IPS DF 6.9 (cell line): Measurements from ENCODE around the gene GABRG3.

ENCODE experiments used
- DNase-seq: peaks from one replicate; pipeline ENCODE4 v3.0.0-alpha.2; 2013; ENCODE audit warnings: low read depth, low spot score
- H3K27ac ChIP-seq: one replicate; pipeline ENCODE4 v1.5.1; 2013; ENCODE audit warnings: low read length, control low read depth
- H3K27me3 ChIP-seq: 2 replicates; pipeline ENCODE4 v1.6.1; 2013; ENCODE audit warnings: mild to moderate bottlenecking, low read length; ENCODE audit not compliant: control insufficient read depth, insufficient read depth
- H3K36me3 ChIP-seq: 2 replicates; pipeline ENCODE4 v1.6.1; 2013; ENCODE audit warnings: low read length; ENCODE audit not compliant: control insufficient read depth, insufficient read depth
- H3K4me1 ChIP-seq: 2 replicates; pipeline ENCODE4 v1.6.1; 2013; ENCODE audit warnings: low read length; ENCODE audit not compliant: control insufficient read depth, insufficient read depth
- H3K4me3 ChIP-seq: 2 replicates; pipeline ENCODE4 v1.5.1; 2013; ENCODE audit warnings: mild to moderate bottlenecking, low read length
- H3K9me3 ChIP-seq: 2 replicates; pipeline ENCODE4 v1.6.1; 2013; ENCODE audit warnings: low read length, inconsistent platforms; ENCODE audit not compliant: control insufficient read depth, insufficient read depth
- WGBS: extraction: QIAGEN DNeasy Blood & Tissue Kit; methylation state at CpG from one replicate; pipeline ENCODE4 v1.1.7; 2013; ENCODE audit warnings: mixed read lengths, missing lambda C conversion rate; ENCODE audit not compliant: insufficient read length, insufficient coverage; 5-methylcytosine and 5-hydroxymethylcytosine counted together

Gene GABRG3

DNA sequence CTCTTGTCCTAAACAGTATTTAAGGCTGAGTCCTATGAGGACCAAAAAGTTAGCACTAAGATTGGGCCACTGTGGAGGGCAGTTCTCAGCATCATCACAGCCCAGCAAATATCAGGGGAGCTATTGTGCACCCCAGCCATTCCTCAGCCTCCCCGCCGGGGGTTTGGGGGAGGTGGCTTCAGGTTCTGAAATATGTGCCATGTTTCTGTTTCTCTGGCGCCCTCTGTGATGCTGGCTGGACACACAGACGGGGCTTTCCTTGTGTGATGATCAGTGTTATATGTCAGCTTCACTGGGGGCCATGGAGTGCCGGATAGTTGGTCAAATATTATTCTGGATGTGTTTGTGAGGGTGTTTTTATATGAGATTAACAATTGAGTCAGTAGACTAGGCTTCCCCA is 106.8 kb downstream of the GABRG3 start:
- WGBS = no CpG with 5 or more reads among the region's 5 CpGs
- no peaks in the 10 kb centered on the region; the same call in none of the 2 replicates for H3K9me3 ChIP-seq
- no peak for DNase-seq
- no peaks in the 10 kb centered on the region for H3K27me3 ChIP-seq
- H3K27ac ChIP-seq = no peak overlapping the region
- no peaks in the 10 kb centered on the region for H3K36me3 ChIP-seq
- H3K4me1 ChIP-seq = no peaks in the 10 kb centered on the region
- H3K4me3 ChIP-seq = no peak overlapping the region

DNA sequence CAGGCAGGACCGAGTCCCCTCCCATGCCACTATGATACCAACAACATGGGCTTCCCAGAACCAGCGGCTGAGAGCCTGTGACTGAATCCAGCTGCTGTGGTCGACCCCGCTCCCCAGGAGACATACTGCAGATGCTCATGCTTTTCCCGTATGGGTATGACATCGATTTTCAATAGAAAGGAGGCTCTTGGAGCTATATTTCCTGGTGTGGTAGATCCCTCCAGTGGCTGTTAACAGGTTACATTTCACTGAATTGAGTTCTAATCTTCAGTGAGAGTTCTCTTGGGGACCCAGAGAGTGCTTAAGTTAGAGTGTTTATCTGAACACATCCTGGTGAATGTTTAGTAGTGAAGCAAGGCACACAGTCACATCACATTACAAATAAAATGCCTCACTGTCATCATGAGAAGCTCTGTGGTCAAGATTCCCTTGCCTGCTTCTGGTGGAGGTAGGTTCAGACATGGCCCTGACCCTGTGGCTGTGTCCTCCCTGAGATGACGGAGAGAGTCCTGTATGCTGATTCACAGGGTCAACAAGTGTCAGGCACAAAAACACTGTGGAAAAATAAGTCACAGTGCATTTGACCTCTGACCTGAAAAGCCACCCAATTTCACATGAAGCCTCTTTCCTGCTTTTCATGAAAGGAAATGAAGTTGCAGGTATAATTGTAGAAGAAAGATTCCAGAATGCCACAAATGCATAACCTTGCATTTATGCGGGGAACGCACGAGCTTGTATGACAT is 110.9 kb downstream of the GABRG3 start:
- Histone ChIP-seq H3K9me3 (no peaks in the 10 kb centered on the region; the same call in none of the 2 replicates), H3K27me3 (no peaks in the 10 kb centered on the region), H3K4me1 (no peaks in the 10 kb centered on the region), H3K4me3 (no peak overlapping the region), H3K27ac (no peak overlapping the region), H3K36me3 (no peaks in the 10 kb centered on the region)
- WGBS = no CpG with 5 or more reads among the region's 10 CpGs
- no peak for DNase-seq

DNA sequence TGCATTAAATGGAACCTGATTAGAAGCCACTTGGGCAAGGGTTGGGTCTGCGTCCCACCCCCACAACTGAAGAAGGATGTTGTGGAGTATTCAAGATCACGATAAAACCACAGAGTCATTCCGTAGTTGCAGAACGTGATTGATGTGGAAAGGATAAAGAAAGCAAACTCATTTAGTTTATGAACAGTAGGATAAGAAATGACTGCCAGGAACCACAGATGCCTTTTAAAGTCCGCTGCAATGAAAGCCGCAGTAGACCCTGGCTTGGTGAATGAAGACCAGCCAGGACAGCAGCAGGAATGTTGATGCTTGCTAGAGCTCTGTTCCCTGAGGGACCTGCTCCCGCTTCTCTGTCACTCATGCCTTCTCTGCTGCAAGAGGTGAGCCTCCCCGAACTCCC is 111.5 kb downstream of the GABRG3 start:
- Histone ChIP-seq H3K27me3 (no peaks in the 10 kb centered on the region), H3K36me3 (no peaks in the 10 kb centered on the region), H3K27ac (no peak overlapping the region), H3K4me1 (no peaks in the 10 kb centered on the region), H3K9me3 (no peaks in the 10 kb centered on the region; the same call in none of the 2 replicates), H3K4me3 (no peak overlapping the region)
- whole genome bisulfite sequencing = no CpG with 5 or more reads among the region's 8 CpGs
- DNase-seq = no peak

DNA sequence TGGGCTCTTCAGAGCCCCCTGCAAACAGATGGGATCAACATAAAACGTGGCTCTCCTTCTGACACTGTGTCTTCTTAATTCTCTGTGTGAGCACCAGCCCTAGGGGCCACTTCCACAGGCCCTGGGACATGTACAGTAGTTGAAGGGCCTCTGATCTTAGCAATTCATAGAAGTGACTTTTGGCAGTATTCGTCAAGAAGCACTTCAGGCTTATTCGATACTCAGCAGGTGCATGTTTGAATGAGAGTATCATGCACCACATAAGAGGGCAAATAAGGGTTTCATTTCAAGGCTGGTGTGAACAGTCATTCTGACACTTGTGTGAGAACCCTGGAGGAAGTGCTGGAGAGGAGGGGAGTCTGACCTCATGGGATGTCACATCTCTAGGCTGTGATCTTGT is 113.9 kb downstream of the GABRG3 start:
- no peaks in the 10 kb centered on the region for H3K27me3 ChIP-seq
- H3K27ac ChIP-seq = no peak overlapping the region
- no peaks in the 10 kb centered on the region for H3K4me1 ChIP-seq
- H3K36me3 ChIP-seq = no peaks in the 10 kb centered on the region
- no peak overlapping the region for H3K4me3 ChIP-seq
- DNase-seq = no peak
- WGBS = no CpG with 5 or more reads among the region's 3 CpGs
- no peaks in the 10 kb centered on the region; the same call in 1 of the 2 replicates for H3K9me3 ChIP-seq

DNA sequence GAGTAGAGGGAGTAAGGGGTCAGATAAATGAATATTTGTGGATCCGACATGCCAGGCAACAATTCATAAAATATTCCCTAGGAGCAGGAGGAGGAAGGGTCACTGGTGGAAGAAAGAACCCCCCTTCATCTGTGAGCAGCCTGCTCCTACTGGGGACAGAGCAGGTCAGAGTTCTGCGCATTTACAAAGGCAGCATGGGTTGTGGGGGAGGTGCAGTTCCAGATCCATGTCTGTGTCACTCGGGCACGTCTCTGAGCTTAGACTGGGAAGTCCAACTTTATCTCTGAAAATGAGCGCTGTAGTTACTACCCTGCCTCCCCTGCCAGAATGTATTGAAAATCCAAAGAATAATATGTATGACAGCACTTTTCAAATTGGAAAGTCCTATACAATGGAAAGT is 115.2 kb downstream of the GABRG3 start:
- Histone ChIP-seq H3K27ac (no peak overlapping the region), H3K27me3 (no peaks in the 10 kb centered on the region), H3K36me3 (no peaks in the 10 kb centered on the region), H3K9me3 (no peaks in the 10 kb centered on the region), H3K4me1 (no peaks in the 10 kb centered on the region), H3K4me3 (no peak overlapping the region)
- no peak for DNase-seq
- no CpG with 5 or more reads among the region's 5 CpGs for WGBS

DNA sequence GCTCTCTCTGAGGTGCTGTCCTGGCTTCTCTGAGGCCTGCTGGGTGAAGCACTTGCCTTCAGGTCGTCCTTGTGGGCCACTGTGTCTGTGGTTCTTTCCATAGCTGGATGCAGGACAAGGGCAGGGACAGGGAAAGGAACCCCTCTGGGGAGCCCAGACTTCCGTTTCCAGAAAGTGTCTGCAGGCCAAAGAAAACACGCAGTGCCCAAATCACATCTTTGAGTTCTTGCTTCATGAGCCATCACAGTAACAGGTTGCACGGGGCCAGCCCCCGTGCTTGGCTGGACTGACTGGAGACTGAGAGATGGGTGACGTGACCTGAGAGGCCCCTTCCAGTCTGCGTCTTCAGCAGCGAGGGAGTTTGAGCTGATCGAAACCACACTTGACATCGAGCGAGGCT is 115.8 kb downstream of the GABRG3 start:
- WGBS = no CpG with 5 or more reads among the region's 11 CpGs

DNA sequence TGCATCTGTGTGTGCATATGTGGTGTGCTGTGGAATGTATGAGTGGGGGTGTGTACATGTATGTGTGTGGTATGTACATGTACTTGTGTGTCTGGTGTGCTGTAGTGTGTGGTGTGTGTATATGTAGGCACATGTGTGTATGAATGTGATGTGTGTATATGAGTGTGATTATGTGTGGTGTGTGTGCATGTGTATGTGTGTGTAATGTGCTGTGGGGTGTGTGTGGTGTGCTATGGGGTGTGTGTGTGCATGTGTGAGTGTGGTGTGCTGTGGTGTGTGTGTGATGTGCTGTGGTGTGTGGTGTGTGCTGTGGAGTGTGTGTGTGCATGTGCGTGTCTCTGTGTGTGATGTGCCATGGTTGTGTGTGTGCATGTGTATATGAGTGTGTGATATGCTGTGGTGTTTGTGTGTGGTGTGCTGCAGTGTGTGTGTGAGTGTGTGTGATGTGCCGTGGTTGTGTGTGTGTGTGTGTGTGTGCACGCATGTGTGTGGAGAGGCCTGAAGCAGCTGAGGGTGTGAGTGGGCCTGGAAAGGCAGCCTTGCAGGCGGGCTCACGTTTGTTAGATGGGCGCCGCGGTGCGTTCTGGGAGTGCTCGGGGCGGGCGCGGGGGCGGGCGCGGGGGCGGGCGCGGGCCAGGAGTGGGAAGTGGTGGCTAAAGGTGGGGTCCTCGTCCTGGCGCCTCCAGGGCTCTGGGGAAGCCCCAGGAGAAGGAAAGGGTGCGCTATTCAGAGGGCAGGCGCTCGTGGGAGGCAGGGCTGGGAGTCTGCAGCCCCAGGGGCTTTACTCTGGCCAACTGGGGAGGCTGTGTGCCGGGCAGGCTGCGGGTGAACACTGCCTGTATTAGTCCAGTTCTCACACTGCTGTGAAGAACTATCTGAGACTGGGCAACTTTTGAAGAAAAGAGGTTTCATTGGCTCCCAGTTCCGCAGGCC is 116.9 kb downstream of the GABRG3 start:
- Histone ChIP-seq H3K27me3 (no peaks in the 10 kb centered on the region), H3K36me3 (no peaks in the 10 kb centered on the region), H3K9me3 (no peaks in the 10 kb centered on the region), H3K4me3 (no peak overlapping the region), H3K27ac (no peak overlapping the region), H3K4me1 (no peaks in the 10 kb centered on the region)
- no peak for DNase-seq
- no CpG with 5 or more reads among the region's 27 CpGs for WGBS

More for the DNA sequence above, 115.8 kb downstream of the GABRG3 start:
- Histone ChIP-seq H3K4me3 (no peak overlapping the region), H3K4me1 (no peaks in the 10 kb centered on the region), H3K9me3 (no peaks in the 10 kb centered on the region), H3K27me3 (no peaks in the 10 kb centered on the region), H3K36me3 (no peaks in the 10 kb centered on the region), H3K27ac (no peak overlapping the region)
- no peak for DNase-seq

DNA sequence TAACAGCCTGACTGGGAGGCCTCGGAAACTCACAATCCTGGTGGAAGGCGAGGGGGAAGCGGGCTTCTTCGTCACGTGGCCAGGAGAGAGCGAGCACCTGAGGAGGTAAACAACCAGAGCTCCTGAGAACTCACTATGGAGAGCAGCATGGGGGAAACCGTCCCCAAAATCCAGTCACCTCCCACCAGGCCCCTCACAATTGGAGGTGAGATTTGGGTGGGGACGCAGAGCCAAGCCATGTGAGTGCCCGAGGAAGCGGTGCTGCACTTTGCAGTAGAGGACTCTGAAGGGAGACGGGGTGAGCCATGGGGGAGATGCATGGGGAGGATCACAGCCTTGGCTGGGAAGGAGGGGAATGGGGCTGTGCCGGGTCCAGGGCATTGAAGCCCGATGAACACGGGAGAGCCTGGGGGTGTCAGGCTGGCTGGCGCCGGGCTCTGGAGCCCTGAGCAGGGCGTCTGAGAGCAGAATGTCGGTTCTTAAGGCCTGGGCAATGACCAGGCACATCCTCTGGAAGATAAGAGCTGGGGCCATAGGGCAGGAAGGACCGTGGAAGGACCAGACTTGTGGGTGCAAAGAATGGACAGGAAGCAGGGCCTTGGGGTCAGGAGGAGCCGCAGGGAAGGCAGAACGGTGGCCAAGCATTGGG is 117.7 kb downstream of the GABRG3 start:
- DNase-seq = no peak
- no CpG with 5 or more reads among the region's 21 CpGs for WGBS
- Histone ChIP-seq H3K9me3 (no peaks in the 10 kb centered on the region), H3K4me3 (no peak overlapping the region), H3K4me1 (no peaks in the 10 kb centered on the region), H3K36me3 (no peaks in the 10 kb centered on the region), H3K27me3 (no peaks in the 10 kb centered on the region), H3K27ac (no peak overlapping the region)

DNA sequence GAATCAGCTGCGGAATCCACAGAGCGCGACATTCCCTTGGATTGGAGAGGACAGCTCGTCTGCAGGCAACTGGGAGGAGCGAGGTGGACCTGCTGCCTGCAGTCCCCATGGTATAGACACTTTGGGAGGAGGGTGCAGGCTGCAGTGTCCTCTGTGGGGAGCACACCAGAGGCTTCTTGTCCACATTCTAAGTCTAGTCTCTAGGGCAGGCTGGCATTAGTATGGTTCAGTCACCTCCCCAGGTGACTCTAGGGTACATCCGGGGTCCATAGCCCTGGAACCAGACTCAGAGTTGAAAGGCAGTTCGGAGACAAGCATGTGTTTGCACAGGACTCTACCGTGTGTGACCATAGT is 118.2 kb downstream of the GABRG3 start:
- Histone ChIP-seq H3K4me1 (no peaks in the 10 kb centered on the region), H3K4me3 (no peak overlapping the region), H3K36me3 (no peaks in the 10 kb centered on the region), H3K9me3 (no peaks in the 10 kb centered on the region), H3K27ac (no peak overlapping the region), H3K27me3 (no peaks in the 10 kb centered on the region)
- no CpG with 5 or more reads among the region's 8 CpGs for WGBS
- no peak for DNase-seq

DNA sequence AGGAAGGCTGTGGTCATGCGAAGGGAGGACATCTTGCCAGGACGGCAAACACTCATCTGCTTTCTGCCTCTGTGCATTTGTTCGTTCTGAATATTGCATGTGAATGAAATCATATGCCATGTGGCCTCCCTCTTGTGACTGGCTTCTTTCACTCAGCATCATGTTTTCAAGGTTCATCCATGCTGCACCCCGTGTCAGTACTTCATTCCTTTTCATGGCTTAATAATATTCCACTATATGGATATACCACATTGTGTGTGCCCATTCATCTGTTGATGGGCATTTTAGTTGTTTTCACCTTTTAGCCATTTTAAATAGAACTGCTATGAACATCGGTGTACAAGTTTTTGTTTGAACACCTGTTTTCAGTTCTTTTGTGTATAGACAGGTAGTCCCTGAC is 118.7 kb downstream of the GABRG3 start:
- DNase-seq = no peak
- Histone ChIP-seq H3K9me3 (no peaks in the 10 kb centered on the region), H3K36me3 (no peaks in the 10 kb centered on the region), H3K4me3 (no peak overlapping the region), H3K4me1 (no peaks in the 10 kb centered on the region), H3K27me3 (no peaks in the 10 kb centered on the region), H3K27ac (no peak overlapping the region)
- no CpG with 5 or more reads among the region's 5 CpGs for WGBS
